HG03442 (cell line): ENCODE data around the gene BBIP1.

ENCODE experiments used
- ATAC-seq: cut with Tn5 transposase; IDR thresholded peaks from one replicate; pipeline ENCODE4 v1.9.1; 2021; ENCODE audit warnings: mild to moderate bottlenecking, moderate library complexity; ENCODE audit not compliant: unreplicated experiment

The BBIP1 gene, protein sequence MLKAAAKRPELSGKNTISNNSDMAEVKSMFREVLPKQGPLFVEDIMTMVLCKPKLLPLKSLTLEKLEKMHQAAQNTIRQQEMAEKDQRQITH

DNA sequence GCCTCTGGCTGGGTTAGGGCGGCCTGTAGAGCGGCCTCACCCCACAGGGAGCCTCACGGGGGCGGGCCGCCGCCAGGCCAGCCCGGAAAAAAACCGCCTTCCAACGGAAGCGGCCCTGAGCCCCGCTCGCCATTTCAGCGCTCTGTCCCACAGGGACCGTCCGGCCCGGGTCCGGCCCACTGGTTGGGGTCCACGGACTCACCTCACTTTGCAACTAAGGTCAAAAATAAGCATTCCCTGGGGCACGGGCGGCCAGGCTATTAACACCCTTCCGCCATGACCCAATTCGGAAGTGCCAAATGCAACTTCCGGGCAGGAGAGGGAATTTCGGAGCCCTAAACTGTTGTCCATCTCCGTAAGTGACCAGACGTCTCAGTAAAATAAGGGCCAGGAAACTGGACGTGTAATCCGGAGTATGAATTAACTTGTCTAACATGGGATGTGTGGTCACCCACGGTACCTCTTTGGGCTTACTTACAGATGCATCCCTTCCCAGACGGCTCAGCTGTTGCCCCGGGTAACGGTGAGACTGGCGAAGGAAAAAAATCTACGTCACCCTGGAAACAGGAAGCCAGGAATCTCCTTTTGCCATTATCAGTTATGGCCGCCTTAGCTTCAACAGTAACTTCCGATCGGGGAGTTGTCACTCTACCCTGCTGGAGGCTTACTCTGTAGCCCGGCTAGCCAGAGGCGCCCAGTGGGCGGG, at the start of gene BBIP1:
Gene BBIP1 (minus strand): TSS at position 538 of the 706 bp plus-strand sequence. CDS start 1,023 bp downstream, outside the sequence.
- ATAC-seq = peak; percentile 86

DNA sequence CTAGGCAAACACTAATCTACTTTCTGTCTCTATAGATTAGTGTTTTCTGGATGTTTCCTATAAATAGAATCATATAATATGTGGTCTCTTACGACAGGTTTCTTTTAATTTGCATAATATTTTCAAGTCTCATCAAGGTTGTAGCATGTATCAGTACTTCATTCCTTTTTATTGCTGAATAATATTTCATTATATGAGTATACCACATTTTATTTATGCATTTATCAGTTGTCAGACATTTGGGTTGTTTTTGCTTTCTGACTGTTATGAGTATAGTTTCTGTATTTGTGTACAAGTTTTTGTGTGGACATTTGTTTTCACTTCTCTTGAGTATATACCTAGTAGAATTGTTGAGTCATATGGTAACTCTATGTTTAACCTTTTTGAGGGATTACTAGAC, 48.7 kb upstream of the BBIP1 start:
- no peak for ATAC-seq

DNA sequence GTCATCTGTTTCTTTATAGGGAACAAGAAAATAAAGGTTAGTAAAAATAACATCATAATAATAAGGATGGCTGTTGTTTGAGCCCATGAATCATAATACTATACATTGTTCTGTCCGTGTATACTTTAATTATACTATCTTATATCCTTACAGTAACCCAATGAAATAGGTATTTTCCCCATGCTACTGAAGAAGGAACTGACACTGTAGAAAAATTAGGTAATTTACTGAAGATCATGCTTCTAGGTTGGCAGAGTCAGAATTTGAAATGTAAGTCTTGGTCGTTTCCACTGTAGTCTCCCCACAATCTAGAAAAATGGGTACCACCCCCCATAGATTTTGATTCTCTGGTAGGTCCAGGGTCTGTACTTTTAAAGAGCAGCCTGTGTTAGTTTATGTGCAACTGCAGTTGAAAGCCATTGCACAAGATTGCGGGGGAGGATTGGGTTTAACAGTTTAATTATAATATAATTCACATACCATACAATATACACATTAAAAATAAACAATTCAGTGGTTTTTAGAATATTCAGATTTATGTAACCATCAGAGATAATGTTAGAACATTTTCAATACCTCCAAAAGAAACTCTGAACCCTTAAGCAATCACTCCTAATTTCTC, 48.1 kb upstream of the BBIP1 start:
- no peak for ATAC-seq

DNA sequence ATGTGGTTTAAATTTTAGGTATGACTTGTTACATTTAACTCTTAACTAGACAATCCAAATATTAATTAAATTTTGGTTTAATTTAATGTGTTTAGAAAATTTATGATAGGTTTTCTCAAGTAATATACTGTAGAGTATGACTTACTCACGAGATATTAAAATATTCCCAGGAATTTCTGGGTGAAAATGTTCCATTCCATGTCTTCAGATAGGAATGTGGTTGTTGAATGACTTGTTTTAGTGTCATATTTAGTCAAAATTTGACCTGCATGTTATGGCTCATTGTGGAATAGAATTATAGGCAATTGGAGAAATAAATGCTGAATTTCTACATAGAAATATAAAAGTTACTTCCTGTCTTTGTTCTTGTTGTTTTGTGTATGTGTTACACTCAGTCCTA, 47.2 kb upstream of the BBIP1 start:
- ATAC-seq = no peak

DNA sequence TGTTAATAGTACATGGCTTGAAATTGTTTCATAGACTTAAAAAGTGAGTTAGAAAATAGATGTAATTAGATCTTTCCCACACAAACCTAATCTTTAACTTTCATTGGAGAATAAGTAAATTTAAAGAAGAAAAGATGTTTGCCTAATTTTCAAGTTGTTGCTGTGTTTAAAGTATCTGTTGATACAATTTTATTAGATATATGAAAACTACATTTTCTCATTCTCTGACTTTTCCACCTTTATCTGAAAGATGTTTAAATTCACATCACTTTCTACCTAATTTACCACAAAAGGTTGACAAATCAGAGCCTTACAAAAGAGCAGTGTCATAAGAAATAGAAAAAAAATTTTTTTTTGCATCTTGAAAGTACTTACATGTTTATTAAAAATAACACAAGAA, 46.2 kb upstream of the BBIP1 start:
- ATAC-seq = no peak

DNA sequence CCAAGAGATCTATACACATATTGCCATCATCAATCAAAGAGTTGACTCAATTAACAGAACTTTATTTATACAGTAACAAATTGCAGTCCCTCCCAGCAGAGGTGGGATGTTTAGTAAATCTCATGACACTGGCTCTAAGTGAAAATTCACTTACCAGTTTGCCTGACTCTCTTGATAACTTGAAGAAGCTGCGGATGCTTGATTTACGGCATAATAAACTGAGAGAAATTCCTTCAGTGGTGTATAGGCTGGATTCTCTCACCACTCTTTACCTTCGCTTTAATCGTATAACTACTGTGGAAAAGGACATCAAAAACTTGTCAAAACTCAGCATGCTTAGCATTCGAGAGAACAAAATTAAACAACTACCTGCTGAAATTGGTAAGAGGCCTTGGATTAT, 45.7 kb upstream of the BBIP1 start:
- no peak for ATAC-seq

DNA sequence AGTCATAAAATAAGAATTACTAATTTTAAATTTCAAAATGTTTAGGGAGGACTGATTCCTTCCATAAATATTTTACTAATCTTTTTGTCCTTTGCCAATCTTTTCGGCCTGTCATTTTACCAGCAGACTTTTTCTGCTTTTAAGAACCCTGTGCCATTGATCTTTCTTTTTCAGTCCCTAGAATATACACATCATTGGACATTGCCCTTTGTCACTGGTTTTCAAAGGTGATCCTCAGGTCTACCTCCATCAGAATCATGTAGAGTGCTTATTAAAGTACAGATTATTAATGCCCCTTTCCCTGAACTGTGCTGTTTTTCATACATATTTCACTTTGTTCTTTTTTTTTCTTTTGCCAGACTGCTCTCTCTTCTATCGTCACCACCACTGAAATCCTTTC, 44.2 kb upstream of the BBIP1 start:
- ATAC-seq = no peak

DNA sequence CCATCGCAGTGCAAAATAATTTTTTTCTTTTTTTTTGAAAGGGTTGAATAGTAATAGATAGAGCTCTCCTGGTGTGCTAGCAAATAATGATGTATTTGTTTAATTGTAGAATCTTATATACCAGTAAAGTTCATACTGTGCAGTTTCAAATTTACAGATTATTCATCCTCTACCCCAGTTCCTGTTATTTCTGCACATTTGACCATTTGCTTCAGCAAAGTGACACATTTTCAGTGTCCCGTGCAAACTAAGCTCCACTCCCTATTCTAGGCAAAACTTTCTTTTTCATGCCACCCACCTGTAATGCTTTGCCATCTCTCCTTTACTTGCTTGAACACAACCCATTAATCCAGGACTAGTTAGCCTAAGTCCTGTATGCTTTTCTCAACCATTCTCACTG, 43.5 kb upstream of the BBIP1 start:
- no peak for ATAC-seq

DNA sequence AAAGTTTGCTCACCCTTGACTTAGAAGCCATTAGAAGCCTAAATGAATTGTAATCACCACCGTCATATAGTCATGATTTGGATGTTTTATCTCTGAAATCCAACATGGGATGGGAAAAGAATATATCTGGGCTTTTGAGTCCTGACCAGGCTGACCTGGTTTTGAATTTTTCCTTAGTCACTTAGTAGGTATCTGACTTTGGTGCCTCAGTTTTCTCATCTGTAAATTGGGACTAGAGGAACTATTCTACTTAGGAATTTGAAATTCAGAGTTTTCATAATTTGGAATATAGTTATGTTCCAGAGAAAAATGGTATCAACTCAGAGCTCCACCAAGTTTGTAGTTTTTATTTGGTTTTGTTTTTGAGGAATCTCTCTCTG, 41.3 kb upstream of the BBIP1 start:
- no peak for ATAC-seq

DNA sequence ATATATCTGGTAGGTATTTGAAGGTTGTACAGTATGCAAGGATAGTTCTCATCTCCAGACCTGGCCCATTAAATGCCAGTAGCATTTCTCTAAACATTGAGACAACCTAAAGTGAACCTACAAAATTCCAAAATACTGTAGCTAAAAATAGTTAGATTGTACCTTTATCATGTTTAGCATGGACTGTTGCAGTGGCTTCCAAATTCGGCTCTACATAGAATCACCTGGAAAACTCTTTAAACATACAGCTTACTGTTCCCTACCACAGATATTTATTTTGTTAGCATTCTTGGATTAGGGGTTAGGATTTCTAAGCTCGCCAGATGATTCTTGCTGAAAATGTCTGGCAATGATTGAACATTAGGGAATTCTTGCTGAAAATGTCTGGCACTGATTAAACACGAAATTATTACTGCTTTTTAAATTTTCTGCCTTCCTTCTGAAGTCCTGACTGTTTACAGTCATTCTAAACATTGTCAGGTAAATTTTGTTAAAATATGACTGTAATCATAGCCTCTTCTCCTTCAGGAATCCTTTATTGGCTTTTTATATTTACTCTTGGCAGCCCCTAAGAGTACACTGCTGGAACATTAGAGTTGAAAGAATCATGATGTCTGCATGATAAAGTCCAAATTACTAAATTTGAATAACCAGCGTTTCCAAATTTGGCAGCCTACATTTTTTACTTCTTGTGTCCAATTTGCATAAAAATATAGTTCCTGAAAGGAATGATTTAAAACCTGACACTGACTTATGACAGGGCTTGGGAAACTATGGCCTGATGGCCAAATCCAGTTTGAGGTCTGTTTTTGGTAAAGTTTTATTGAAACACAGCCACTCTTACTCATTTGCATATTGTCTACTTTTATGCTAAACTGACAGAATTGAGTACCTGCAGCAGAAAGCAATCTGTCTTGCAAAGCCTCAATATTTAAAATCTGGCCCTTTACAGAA, 40.7 kb upstream of the BBIP1 start:
- no peak for ATAC-seq

DNA sequence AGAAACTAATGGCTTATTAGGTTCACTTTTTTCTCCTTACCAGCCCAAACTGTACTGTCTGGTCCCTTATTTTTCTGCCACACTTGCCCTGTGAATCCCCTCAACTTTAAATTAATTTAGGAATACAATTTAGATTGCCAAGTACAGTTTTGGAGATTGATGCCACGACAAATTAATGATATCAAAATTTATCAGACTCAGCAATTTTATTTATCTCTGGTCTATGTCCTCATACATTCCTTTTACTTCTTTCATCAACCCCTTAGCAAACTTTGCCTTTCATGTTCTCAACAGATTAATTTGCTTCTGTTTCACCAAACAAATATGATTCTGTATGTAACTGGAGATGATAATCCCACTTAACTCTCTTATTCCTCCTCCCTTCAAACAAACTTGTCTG, 38.6 kb upstream of the BBIP1 start:
- no peak for ATAC-seq

DNA sequence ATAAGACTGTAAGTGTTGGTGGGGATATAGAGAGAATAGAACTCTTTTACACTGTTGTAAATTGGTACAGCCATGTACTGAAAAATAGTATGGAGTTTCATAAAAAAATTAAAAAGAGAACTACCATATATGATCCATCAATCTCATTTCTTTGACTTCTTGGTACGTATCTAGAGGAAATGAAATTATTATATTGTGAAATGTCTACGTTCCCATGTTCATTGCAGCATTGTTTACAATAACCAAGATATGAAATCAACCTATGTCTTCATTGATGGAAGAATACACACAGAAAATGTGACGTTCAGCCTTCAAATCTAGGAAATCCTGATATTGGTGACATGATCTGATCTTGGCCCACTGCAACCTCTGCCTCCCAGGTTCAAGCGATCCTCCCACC, 32.4 kb upstream of the BBIP1 start:
- ATAC-seq = no peak

DNA sequence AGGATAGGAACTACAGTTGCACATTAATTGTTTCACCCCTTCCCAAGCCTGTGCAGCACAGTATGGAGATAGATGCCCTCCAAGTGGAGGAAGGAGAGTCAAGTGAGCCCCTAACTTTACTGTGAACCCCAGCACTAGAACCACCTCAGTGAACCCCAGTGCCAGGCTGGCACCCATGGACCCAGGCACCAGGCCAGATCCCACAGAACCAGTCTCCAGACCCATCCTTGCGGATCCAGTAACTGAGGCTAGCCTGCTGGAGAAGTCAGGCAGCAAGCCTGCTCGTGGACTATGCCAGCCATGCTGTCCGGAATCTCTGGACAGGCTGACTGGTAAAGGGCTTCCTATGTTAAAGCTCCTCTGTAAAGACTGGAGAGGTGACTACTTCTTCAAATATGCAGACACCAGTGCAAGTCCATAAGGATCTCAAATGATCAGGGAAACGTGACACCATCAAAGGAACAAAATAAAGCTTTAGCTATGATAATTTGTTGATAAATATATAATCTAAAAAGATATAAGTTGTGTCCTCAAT, 28.1 kb upstream of the BBIP1 start:
- no peak for ATAC-seq

DNA sequence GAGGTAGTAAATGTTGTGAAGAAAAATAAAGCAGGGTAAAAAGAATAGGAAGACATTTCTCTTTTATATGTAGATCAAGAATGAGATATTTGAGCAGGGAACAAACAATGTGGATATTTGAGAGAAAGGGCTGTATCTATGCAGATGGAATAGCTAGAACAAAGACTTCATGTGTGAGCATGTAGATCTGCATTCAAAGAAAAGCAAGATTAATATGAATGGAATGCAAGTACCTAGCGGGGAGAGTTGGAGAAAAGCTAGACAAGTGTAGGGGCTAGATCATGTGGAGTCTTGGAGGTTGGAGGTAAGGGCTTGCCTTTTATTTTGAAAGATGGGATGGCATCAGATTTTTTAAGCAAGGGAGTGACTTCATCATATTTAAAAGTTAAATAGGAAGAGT, 27.5 kb upstream of the BBIP1 start:
- no peak for ATAC-seq

DNA sequence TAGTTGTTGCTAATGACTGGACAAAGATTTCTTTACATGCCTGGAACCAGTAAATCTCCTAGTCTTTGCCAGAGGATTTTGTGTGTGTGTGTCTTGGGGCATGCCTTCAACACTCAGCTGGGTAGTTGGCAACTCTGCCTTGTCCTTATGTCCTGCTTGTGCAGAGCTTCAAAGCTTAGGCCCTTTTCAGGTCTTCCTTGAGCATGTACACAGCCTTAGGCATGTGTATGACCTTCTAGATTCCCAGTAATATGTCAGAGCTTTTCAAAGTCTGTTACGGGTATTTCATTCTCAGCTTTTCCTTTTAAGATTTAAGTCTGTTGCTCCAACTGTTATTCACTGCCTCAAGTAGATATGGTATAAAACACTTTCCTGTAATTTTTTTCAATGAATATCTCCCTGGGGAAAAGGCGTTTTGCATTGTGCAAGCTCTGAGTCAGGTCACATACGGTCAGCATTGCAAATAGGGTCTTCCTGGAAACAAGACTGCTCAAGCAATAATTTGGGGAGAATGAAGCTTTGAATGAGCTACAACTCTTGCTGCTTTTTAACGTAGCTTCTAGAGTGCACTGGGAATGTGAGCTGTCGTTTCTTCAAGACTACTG, 25.9 kb upstream of the BBIP1 start:
- no peak for ATAC-seq

DNA sequence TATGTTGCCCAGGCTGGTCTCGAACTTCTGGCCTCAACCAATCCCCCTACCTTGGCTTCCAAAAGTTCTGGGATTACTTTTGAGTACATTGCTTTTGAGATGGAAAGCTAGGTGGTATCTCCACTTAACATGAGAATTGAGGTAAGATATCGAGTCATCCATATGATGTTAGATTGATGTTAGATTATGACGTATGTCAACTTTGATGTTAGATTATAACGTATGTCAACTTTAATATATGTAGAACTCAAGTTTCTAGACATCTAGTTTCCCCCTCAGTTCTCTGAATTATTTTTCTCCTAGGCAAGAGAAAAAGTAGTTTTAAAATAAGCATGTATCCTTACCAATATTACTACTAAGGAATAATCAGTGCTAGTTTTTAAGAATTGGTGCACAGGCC, 20.4 kb upstream of the BBIP1 start:
- ATAC-seq = no peak

DNA sequence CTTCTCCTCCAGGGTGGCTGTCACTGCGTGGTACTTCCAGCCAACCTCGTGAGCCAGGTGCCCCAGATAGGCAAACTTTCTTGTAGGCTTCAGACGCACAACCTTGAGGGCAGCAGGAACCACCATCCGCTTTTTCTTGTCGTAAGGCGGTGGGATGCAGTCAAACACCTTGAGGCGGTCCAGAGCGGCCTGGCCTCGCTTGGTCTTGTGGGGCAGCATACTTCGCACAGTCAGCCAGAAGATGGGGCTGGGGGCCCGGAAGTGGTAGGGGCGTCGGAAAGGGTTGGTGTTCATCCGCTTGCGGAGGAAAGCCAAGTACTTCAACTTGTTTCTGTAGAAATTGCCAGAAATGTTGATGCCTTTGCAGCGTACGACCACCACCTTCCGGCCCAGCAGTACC, 17.8 kb upstream of the BBIP1 start:
- ATAC-seq = no peak

DNA sequence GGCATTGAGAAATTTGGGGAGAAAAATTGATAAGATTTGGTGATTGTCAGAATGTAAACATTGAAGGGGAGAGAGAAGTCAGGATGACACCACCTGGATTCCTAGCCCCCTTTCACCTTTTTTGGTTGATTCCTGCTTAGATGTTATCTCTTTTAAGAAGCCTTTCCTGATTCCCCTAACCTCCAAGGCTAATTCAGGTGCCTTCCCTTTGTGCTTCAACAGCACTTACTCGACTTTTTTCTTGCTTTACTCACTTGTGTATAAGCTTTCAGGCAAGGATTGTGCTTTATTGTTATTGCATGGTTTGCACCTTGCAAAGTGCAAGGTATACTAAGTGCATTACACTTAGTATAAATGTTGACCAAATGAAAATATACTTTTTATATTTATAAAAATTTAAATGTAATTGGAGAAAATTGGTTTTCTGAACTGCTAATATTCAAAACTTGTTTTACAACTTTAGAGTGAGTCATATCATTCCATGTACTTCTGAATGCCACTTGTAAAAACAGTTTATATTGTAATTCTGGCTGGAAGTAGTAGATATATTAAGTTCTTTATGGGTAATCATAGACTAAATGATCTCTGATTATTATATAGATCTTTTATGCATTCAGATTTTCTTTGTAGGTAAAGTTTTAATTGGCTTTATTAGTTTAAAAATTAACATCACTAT, 13.7 kb upstream of the BBIP1 start:
- no peak for ATAC-seq

DNA sequence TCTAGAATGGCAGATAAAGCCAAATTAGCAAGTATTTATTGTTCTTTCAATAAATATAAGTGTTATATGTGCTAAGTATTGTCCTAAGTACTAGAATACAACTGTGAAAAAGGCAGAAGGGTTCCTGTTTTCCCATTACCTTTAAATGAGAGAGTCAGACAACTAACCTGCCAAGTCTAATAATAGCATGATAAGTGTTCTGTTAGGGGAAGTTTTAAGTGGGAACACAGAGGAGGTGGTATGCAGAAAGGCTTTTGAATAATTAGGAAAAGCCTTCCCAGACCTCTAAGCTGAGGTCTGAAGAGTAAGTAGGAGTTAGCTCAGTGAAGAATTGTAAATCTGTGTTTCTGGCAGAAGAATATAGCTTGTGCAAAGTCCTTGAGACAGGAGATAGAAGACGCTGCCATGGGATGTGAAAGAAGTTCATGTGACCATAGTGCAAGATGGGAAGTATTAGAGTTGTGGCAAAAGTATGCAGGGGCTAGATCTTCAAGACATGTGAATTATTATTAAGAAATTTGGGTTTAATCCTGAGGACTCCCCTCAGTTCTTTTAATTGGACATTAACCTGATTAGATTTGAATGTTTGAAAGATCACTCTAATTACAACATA, 12.9 kb upstream of the BBIP1 start:
- ATAC-seq = no peak

DNA sequence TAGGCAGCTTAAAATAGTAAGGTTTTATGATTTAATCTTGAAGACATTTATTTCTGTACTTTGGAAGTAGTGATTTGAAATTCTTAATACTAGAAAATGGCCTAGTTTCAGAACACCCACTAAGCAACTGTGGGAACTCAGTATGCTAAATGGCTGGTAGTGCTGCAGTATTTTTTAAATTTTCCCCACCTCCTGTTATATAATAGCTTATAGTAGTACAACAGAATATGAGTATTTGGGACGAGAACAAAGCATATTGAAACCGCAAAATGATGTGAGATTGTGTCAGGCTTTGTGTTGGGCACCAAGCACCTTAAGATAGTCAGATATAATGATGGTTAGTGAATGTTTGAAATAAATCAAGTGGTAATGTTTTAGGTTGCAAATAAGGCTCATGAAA, 8.5 kb upstream of the BBIP1 start:
- no peak for ATAC-seq
